Gastroesophageal sphincter (tissue), 4 donors: ENCODE results near the gene PCAT6. TPM values are rescaled to one million over a fixed set of nuclear protein-coding genes. Genes with fewer than 3 reads are reported as not detected.
"Not testable (repeated sequence)": the region's sequence is repeated elsewhere in the genome, so short reads cannot be mapped to it uniquely, and the experiment has no call there.

Experiments
- ATAC-seq: fragments of 150-250 bp; one replicate; pipeline ENCODE4 v1.9.1; 2016; ENCODE audit warnings: mild to moderate bottlenecking, moderate library complexity
- H3K27ac ChIP-seq, 4 donors: fragments of 200-600 bp; sonication (generic) in 3 of 4; 1 replicate in 3 of 4; 2 replicates in 1 of 4; pipeline ENCODE4 v1.5.1; 2016 to 2019
- H3K27me3 ChIP-seq: fragments of 200-600 bp; sonication (generic); one replicate; pipeline ENCODE4 v1.5.1; 2019
- H3K36me3 ChIP-seq, 2 donors: fragments of 200-600 bp; sonication (generic); one replicate each; pipeline ENCODE4 v1.5.1; 2019; ENCODE audit warnings: control low read depth in 1 of 2
- H3K4me1 ChIP-seq, 3 donors: fragments of 200-600 bp; sonication (generic); 1 replicate in 2 of 3; 2 replicates in 1 of 3; pipeline ENCODE4 v1.5.1; 2016 to 2019; ENCODE audit warnings: control low read depth in 2 of 3
- H3K4me3 ChIP-seq, 2 donors: fragments of 200-600 bp; sonication (generic); one replicate each; pipeline ENCODE4 v1.5.1; 2019; ENCODE audit warnings: mild to moderate bottlenecking in 1 of 2, moderate library complexity in 1 of 2
- H3K9me3 ChIP-seq, 3 donors: fragments of 200-600 bp; sonication (generic); one replicate each; pipeline ENCODE4 v1.5.1; 2017 to 2019; ENCODE audit warnings: control low read depth in 2 of 3
- EP300 ChIP-seq: sonication (generic); formaldehyde crosslinking; IDR thresholded peaks from one replicate; pipeline ENCODE4 v1.6.1; 2017; ENCODE audit warnings: antibody characterized with exemption, mild to moderate bottlenecking
- POLR2A ChIP-seq, 2 donors: fragments of 450-650 bp; IDR thresholded peaks; one replicate each; pipeline ENCODE4 v1.6.1; 2017; ENCODE audit warnings: antibody characterized with exemption in 2 of 2, mild to moderate bottlenecking in 2 of 2, moderate library complexity in 1 of 2
- POLR2AphosphoS5 ChIP-seq: sonication (generic); formaldehyde crosslinking; IDR thresholded peaks from one replicate; pipeline ENCODE4 v1.6.1; 2017; ENCODE audit warnings: antibody characterized with exemption
- WGBS, 2 donors: methylation state at CpG; one replicate each; pipeline ENCODE4 v1.1.5; 2018; ENCODE audit warnings: low coverage in 1 of 2; 5-methylcytosine and 5-hydroxymethylcytosine counted together
- total RNA-seq, 4 donors: library from RNA; depleted of rRNA; stranded (reverse); fragments of >200 nt; gene quantifications; one replicate each; pipeline ENCODE4 v1.1.0, GENCODE V29; 2016
- TF ChIP-seq, protein P1 (sequence below), 4 experiments: fragments of 200-600 bp in 2 of 4; fragments of 450-650 bp in 2 of 4; sonication (generic) in 1 of 4; IDR thresholded peaks; one replicate each; pipeline ENCODE4 v1.5.1; 2017 to 2019; ENCODE audit warnings: antibody characterized with exemption in 4 of 4, mild to moderate bottlenecking in 2 of 4, moderate library complexity in 2 of 4

The PCAT6 gene
- total RNA-seq, 4 donors from 2014 or later: not detected

DNA sequence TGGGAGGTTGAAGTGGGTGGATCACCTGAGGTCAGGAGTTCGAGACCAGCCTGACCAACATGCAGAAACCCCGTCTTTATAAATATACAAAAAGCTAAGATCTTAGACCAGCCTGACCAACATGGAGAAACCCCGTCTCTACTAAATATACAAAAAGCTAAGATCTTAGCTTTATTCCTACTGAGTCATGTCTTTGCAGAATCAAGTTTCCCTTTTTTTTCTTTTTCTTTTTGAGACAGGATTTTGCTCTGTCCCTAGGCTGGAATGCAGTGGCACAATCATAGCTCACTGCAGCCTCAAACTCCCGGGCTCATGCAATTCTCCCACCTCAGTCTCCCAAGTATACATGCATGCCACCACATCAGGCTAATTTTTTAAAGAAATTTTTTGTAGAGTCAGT is 23.9 kb upstream of the PCAT6 start:
- no peaks in the 10 kb centered on the region for H3K36me3 ChIP-seq
- TF ChIP-seq, protein P1, sequence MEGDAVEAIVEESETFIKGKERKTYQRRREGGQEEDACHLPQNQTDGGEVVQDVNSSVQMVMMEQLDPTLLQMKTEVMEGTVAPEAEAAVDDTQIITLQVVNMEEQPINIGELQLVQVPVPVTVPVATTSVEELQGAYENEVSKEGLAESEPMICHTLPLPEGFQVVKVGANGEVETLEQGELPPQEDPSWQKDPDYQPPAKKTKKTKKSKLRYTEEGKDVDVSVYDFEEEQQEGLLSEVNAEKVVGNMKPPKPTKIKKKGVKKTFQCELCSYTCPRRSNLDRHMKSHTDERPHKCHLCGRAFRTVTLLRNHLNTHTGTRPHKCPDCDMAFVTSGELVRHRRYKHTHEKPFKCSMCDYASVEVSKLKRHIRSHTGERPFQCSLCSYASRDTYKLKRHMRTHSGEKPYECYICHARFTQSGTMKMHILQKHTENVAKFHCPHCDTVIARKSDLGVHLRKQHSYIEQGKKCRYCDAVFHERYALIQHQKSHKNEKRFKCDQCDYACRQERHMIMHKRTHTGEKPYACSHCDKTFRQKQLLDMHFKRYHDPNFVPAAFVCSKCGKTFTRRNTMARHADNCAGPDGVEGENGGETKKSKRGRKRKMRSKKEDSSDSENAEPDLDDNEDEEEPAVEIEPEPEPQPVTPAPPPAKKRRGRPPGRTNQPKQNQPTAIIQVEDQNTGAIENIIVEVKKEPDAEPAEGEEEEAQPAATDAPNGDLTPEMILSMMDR (IDR thresholded peaks at IDR 0.05): no peak

DNA sequence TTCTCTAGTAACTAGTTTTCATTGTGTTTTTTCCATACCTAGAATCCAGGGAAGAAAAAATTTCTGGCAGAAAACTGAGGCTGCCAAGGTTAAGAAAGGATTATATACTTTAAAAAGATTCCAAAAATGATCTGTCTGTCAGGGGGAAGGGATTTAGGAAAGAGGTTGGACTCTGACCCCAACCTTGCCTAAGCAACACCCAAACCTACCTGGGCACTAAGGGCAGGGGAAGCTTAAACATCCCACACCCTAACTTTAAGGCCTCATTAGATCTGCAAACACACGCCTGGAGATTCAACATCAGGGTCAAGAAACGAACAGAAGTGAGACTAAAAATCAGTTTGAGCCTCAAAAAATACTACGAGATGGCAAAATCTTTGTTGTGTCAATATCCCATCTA is 22.0 kb upstream of the PCAT6 start:
- H3K27ac ChIP-seq: no peak overlapping the region
- no peak for TF ChIP-seq POLR2A (IDR thresholded peaks at IDR 0.05)
- TF ChIP-seq, protein P1 (IDR thresholded peaks at IDR 0.05): no peak
- no peak for TF ChIP-seq POLR2AphosphoS5
- TF ChIP-seq EP300: no peak
- peaks cover 0 to 26% (median 0%) of the 10 kb centered on the region in 3 donors for H3K4me1 ChIP-seq
- no peaks in the 10 kb centered on the region for H3K27me3 ChIP-seq
- WGBS, 2 donors: 69 to 77% methylated on average over 3 of the region's 3 CpGs
- H3K36me3 ChIP-seq: no peaks in the 10 kb centered on the region
- H3K9me3 ChIP-seq: no peaks in the 10 kb centered on the region
- no peak overlapping the region for H3K4me3 ChIP-seq
- no peak for ATAC-seq

More for the DNA sequence above, 23.9 kb upstream of the PCAT6 start:
- no peak overlapping the region for H3K27ac ChIP-seq
- no peak for ATAC-seq
- 71 to 75% methylated on average over 4 of the region's 4 CpGs for WGBS, 2 donors
- no peaks in the 10 kb centered on the region for H3K27me3 ChIP-seq
- no peak overlapping the region for H3K4me3 ChIP-seq
- peaks cover 0 to 25% (median 0%) of the 10 kb centered on the region in 3 donors for H3K4me1 ChIP-seq
- no peaks in the 10 kb centered on the region for H3K9me3 ChIP-seq

DNA sequence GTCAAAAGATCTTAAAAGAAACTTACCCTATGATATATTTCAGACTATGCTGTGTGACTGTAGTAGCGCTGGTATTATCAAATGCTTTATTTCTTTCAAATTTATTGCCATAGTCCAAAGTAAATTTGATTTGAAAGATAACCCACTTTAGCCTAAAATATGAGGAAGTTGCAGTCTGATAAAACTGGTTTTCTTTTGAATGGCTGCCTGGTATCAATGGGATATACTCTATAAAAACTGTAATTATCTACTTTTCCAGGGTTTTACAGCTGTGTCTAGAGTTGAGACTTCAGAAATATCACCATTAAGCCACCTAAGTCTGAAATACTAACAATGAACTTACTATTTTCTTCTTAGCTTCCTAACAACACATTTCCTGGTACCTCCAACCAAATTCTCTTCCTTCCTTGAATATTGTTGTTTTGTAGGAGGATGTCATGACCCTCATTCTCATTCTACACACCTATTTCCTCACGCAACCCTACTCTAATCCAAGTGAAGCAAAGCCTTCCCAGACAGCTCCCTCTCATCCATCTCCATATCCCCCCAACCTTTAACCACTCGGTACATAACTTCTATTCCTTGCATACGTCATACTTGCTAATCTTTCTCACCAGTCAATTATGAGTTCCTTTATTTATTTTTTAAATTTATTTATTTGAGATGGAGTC is 19.5 kb upstream of the PCAT6 start:
- Histone ChIP-seq H3K9me3 (no peaks in the 10 kb centered on the region), H3K4me1 (peaks cover 0 to 28% (median 0%) of the 10 kb centered on the region in 3 donors), H3K4me3 (no peak overlapping the region), H3K27ac (no peak overlapping the region), H3K36me3 (no peaks in the 10 kb centered on the region), H3K27me3 (no peaks in the 10 kb centered on the region)
- WGBS, 2 donors: 71 to 81% methylated on average over 4 of the region's 4 CpGs
- no peak for TF ChIP-seq EP300
- no peak for TF ChIP-seq POLR2AphosphoS5
- no peak for TF ChIP-seq POLR2A (IDR thresholded peaks at IDR 0.05)
- TF ChIP-seq, protein P1 (IDR thresholded peaks at IDR 0.05): no peak
- no peak for ATAC-seq

DNA sequence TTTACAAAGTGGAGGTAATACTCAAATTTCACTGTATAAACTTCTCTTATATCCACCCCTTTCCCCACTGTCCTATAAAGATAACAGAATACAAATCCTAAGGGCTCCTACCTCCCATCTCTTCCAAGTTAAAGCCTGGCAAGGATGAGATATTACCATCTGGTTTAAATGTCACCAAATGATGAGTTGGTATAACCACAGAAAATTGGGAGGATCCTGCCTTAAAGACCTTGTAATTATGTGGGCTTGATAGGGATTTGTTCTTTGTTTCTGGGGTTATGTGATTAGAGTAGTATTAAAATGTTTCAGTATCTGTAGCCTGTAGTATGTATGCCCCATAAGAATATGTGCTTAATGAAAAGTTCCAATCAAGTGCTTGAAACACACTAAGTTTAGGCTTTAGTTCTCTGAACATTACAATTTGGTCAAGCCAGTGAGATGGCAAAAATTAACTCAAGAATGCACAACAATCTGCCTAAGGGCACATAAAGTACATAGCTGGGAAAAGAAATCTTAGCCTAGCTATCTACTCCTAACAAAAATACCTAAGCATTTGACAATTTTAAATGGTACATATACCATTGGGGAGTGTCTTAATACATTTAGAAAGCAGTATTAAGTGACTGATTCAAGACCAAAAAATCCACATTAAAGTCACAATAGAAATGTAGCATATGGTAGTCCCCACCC is 16.6 kb upstream of the PCAT6 start:
- H3K27ac ChIP-seq: no peak overlapping the region
- H3K4me3 ChIP-seq: no peak overlapping the region
- TF ChIP-seq POLR2AphosphoS5 (no peak), EP300 (no peak), POLR2A (IDR thresholded peaks at IDR 0.05) (no peak)
- TF ChIP-seq, protein P1 (IDR thresholded peaks at IDR 0.05): no peak
- no peaks in the 10 kb centered on the region for H3K27me3 ChIP-seq
- H3K36me3 ChIP-seq: peaks cover 0 to 4% of the 10 kb centered on the region in 2 donors
- no peaks in the 10 kb centered on the region for H3K9me3 ChIP-seq
- H3K4me1 ChIP-seq: peaks cover 0 to 41% (median 0%) of the 10 kb centered on the region in 3 donors
- no peak for ATAC-seq

DNA sequence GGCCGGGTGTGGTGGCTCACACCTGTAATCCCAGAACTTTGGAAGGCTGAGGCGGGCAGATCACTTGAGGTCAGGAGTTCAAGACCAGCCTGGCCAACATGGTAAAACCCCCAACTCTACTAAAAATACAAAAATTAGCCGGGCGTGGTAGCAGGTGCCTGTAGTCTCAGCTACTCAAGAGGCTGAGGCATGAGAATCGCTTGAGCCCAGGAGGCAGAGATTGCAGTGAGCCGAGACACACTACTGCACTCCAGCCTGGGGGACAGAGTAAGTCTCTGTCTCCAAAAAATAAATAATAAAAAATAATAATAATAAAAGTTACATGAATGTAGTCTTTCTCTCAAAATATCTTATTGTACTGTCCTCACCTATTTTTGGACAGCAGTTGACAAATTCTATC is 15.8 kb upstream of the PCAT6 start:
- H3K9me3 ChIP-seq, H3K36me3 ChIP-seq, H3K4me3 ChIP-seq, H3K27ac ChIP-seq, ATAC-seq, H3K27me3 ChIP-seq: not testable (repeated sequence)
- H3K4me1 ChIP-seq: peaks cover 0 to 39% (median 0%) of the 10 kb centered on the region in 3 donors
- 88 to 93% methylated on average over 4 to 6 of the region's 6 CpGs for WGBS, 2 donors
